HG03521 (cell line): ENCODE data around the gene GLI3.
"Not testable (repeated sequence)": the region's sequence is repeated elsewhere in the genome, so short reads cannot be mapped to it uniquely, and the experiment has no call there.

Source experiments
- ATAC-seq: cut with Tn5 transposase; IDR thresholded peaks from one replicate; pipeline ENCODE4 v1.9.1; 2021; ENCODE audit warnings: mild to moderate bottlenecking, moderate library complexity; ENCODE audit not compliant: unreplicated experiment

The GLI3 gene

DNA sequence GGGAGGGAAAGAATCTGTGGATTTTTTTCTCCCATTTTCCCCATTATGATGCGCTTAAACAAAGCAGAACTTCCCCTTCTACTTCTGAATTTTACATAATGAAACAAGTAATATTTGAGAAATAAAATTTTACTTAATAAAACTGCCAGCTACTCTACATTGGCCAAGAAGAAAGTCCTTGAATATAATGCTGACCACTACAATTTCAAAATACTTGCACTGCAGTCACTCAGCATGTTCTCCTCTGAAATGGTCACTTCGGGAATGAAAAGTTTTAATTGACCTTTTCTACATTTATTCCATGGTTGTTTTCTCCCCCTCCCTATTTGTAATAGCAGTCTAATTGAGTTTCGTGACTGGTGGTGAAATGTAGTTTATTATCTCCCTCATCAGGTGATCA, 23.9 kb downstream of the GLI3 start:
- no peak for ATAC-seq

DNA sequence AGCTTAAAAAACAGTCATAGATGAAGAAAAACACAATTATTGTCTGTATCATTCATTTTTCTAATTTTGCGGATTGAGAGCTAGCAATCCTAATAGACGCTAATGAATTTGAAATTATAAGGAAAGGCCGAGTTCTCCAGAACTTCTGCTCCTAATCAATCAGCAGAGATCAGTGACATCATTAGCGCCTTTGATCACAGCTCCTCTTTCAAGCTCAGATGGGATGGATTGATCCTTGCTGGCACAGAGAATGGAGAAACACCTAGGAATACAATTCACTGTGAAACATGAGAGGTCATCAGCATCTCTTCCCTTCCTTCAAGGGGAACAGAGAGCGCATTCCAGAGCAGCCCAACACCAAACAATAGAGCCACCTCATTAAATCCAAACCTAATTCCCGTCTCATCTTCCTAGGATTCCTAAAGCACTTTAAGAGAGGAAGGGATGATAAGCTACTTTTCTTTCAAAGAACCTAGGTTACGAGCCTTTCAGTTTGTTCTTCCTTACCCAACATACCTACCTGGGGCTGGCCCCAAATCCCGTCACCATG, 24.4 kb downstream of the GLI3 start:
- no peak for ATAC-seq

DNA sequence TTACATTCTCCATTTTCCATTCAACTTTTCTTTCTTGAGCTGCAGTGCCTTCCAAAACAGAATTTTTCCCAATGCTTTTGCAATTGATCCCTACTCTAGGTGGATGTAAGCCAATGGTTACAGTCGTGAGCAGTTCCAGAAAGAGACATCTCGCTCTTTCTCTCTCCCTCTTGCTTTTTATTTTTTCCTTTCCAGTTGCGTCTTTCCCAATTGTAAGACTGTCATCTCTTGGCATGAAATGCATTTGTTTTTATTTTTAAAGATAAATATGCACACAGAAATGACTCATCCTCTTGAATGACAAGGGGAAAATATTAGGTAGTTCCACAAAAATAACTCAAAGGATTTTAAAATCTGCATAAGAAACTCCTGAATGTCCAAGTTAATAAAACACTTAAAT, 25.1 kb downstream of the GLI3 start:
- no peak for ATAC-seq

DNA sequence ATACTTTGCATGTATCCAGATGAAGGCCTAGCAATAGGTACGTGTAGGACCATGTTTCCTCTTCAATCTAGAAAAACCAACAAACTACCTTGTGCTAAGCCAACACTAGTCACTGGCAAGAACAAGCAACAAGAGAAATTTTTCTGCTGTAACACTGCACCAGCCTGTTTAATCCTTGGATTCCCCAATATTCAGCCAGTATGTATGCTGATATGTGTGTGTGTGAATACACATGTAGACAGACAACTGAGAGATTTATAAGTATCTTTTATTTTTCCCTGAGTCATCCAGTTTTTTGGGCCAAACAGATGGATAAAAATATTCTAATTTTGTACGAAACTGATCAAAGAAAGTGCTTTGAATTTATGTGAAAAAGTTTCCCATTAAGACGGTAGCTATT, 26.2 kb downstream of the GLI3 start:
- ATAC-seq: no peak

DNA sequence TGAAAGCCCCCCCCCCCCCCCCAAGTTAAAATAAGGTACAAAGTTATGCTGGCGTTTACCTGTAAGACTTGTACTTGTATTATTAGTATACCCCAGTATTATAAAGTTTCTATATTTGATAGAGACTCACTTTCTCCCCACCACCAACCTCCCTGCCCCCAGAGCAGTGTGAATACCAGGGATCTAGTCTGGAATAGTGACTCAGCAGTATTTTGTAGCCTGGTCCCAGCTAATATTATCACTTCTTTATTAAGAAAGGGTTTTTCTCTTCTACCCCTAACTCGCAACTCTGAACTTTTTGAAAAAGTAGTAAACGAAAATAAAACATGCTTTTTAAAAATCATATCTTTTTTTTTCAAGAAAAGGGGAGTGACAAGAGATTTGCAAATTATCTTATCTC, 26.7 kb downstream of the GLI3 start:
- no peak for ATAC-seq

DNA sequence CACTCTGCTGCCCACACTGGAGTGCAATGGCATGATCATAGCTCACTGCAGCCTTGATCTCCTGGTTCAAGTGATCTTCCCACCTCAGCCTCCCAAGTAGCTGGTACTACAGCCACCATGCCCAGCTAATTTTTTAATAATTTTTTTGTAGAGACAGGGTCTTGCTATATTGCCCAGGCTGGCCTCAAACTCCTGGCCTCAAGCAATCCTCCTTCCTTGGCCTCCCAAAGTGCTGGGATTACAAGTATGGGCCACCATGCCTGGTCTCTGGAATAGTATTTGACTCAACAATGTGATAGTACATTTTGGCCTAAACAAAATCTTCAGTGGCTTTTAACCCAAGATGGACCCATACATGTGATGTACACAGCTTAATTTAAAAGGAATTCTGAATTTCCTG, 27.9 kb downstream of the GLI3 start:
- not testable (repeated sequence) for ATAC-seq

DNA sequence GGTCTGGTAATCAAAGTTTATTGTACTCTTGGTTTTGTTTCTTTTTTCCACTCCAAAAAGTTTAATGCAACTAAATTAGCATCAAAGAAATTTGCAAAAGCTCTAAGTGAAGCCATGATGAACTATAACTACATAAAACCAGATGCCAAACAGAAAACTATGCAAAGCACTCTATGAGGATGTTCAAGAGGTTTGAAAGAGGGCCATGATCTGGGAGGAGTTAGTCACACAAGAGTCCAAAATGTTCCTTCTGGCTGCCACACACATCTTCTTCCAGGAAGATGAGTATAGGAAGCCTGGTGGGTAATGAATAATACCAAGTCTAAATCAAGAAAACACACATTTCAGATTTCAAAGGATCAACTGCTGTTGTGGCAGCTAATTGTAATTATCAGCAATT, 28.4 kb downstream of the GLI3 start:
- ATAC-seq: no peak

DNA sequence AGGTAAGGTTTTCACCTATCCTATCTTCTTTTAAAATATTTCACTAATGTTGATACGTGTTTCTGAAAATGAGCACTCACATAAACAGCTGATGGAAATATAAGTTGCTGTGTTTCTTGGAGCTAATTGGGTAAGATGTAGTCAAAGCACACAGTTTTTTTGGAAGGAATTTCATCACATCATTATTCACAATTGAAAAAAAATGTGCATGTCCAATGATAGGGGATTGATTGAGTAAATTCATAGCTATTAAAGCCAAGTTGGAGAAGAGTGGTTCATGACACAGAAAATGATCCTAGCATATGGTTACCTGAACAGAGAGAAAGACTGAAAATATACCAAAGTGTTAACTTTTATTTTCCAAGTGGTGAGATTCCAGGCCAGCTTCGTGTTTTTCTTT, 29.6 kb downstream of the GLI3 start:
- no peak for ATAC-seq

DNA sequence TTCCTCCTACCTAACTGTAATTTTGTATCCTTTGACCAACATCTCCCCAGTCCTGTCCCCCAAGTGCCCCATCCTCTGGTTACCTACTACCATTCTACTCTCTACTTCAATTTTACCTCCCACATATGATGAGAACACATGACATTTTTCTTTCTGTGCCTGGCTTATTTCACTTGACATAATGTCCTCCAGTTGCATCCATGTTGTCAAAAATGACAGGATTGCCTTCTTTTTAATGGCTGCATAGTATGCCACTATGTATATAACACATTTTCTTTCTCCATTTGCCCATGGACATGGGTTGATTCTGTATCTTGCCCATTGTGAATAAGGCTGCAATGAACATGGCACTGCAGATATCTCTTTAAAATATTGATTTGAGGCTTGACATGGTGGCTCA, 33.7 kb downstream of the GLI3 start:
- no peak for ATAC-seq

DNA sequence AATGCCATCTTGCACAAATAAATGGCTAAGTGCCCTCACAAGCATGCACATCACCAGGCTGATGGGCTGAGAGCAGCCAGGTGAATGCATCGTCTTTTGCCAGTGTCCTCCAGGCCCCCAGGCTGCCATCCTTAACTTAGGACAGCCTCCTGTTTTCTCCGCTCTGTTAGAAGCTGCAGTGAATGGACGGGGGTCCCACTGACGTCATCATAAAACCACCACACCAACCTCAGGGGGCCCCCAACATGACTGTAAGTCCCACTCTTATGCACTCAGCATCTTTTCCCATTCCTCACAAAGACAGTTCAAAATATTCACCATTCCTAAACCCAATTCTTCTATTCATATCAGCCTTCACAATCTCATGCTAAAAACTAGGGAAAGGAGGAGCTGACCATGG, 34.4 kb downstream of the GLI3 start:
- no peak for ATAC-seq

DNA sequence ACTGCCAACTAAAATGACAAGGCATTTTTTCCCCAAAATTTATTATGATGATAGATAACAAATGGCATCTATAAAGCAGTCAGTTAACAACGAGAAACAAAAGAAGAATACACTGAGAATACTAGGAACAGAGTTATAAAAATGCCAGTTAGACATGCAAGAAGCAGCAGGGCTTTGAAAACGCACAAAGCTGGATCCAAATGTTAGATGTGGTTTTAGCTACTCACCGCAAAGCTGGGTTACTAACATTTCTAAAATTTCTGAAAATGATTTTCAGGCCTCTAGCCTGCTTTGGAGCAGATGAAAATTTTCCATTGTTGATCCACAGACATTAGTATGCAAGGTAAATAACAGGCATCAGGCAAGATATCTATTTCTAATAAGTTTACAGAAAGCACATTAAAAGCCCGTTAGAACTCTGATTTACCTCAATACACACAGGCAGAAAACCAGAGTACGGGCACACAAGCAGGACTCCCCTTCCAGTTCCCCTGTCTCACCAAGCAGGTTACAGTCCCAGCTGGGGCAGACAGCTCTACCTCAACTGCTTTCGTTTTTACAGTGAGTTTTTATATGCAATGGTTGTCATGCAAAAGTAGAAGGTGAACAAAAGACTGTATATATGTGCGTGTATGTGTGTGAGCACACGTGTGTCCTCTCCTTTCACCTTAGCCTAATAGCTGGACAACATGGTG, 37.9 kb downstream of the GLI3 start:
- no peak for ATAC-seq

DNA sequence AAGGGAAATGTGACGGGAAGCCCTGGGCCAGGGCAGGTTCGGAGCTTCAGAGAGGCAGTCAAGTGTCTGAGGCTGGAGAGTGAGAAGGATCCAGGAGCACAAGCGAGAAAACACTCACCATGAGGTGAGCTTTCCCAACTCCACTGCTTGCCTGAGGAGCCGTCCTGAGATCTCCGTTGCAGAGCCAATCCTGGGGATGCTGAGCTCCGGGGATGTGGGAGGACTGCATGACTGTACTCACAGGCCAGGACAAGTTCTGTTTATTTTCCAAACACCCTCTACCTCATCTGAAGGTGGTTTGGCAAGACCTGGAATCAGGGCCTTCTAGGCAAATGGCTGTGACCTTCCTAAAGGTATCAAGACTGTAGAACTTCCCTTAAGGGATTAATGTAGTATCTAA, 38.7 kb downstream of the GLI3 start:
- no peak for ATAC-seq

DNA sequence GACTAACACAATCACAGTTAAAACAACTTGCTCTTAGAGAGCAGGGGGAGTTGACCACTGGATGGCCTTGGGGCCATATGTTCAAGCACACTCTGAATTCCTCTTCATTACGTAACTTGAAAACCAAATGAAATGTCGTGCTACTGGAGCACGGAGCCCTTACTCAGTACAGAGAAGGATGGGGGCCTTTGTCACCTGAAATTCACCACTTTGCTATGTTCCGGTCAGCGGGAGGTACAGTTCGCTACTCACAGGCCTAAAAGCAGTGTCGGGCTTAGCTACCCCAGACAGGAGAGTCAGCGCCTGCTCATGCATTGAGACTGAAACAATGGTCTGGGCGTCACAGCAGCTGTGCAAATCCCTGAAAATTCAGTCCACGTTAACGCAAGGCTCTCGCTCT, 39.6 kb downstream of the GLI3 start:
- no peak for ATAC-seq

DNA sequence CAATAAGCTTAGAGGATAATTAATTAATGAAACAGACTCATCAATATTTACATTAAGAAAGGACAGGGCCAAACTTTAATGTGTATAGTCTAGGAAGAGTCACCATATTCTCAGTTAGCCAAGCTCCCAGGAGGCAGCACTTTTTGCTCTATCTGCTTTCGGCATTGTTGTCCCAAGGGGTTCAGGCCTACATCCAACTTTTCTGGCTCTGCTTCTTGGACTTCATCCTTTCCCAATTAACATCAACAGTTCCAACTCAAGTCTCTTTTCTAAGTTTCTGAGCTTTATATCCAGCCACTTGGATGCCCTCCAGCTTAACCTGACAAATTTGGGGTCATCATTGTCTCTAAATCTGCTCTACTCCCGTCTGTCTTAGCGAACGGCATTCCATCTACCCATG, 42.8 kb downstream of the GLI3 start:
- ATAC-seq: no peak

DNA sequence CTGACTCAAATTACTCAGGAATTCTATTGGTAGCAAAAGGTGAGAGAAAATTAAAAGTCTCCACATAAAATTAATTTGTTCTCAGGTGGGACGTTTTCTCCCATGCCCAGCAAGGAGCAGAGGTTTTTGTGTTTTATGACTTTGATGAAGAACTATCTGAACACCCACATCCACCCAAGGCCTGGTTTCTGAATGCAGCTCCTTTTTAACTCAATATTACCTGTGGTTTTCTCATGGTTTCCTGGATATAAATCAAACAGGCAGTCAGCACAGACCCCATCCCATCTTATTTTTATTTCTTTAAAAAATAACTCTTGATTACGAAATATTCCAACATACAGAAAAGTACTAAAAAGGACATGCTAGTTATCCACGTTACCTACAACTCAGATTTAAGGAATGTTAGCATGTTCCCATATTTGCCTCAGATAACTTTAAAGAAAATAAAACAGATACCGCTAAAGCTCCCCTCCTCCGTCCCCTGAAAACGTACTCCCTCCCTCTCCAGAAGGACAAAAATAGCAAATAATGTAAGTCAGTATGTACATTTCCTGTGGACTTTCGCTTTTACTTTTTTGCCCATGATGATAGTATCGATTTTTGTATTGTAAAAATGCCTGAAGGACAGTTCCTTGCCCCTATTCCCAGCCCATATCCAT, 43.4 kb downstream of the GLI3 start:
- ATAC-seq: no peak

DNA sequence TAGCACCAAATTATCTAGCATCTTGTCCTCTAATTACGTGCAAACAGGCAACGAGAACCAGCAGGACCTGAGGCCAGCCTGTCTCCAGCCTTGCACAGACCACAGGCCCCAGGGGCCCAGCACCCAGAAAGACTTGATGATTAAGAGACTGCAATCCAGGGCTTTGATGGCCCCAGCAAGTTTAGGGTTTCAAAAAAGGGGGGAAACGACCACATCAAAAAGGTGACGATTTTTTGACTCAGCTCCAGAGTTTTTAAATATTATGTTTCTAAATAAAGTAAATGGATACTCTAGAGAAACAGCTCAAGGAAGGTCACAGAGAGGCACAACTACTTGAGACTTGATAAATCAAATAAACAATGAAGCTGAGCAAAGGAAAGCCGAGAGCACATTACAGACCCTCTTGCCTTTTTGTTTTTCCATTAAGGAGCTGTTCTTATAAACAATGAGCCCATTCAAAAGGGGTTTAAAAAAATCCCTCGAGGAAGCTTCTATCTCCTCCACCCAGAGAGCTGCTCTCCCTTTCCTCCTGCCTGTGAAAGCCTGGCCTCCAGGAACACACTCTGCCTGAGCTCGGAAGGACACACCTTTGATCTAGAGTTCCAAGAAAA, 44.1 kb downstream of the GLI3 start:
- ATAC-seq: no peak

DNA sequence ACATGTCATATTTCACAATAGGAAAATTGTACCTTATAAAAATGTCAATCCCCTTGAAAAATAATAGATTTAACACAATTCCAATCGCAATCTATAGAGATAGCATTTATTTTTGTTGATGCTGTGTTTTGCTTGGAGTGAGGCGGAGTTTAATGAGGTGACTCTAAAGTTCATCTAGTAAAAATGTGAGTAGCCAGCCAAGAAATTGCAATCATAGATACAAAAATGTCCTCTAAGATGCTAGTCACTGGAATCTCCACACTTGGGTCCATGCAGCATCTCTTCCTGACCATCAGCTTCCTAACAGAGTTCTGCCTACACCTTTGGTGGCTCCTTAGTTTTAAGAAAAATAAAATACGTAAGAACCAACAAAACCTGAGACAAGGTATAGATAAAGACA, 44.9 kb downstream of the GLI3 start:
- no peak for ATAC-seq

DNA sequence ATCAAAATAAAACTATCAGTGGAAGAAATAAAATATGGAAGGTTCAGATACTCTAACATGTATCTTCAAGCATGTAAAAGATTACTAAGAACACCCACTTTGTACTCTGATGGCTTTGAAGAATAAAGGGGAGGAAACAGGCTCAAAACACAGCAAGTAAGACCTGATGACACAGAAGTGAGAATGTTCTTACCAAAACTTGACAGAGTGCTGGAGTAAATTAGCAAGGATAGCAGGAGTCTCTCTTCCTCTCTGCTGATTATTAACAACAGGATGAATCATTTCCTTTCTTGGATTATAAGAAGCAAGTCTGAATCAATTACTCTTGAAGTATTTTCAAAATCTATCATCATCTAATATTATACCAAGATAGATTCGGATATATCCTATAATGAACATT, 47.5 kb downstream of the GLI3 start:
- no peak for ATAC-seq

DNA sequence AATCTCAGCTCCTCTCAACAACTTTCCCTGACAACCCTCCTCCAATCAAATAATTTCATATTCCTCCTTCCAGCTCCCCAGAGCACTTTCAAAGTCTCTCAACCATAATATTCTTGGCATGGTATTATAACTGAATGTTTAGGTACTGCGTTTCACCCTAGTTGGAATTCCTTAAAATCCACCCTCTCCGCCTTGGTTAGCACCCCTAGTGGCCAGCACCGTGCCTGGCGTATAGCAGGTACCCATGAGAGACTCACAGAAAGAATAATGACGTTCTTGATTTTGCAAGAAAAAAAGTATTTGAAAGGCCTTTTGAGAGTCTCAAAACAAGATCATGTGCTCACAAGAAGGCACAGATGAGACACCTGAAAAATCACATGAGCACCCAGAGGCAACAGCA, 50.9 kb downstream of the GLI3 start:
- no peak for ATAC-seq

DNA sequence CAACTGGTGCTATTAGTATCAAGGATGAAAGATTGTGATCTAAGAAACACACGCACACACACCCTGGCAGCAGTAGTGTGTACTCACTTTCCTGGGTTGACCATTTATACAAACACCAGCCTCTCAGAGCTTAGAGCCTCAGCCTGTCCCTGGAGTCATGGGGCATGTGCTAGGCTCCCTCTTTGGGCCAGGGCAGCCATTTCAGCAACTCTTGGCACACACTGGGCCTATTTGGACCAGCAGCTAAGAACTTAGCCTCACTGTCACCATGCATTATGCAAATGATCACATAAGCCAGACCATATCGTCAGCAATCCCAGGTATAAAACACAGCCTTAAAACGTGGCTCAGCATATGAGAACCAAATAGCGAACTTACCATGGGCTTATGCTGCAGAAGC, 51.3 kb downstream of the GLI3 start:
- ATAC-seq: no peak

DNA sequence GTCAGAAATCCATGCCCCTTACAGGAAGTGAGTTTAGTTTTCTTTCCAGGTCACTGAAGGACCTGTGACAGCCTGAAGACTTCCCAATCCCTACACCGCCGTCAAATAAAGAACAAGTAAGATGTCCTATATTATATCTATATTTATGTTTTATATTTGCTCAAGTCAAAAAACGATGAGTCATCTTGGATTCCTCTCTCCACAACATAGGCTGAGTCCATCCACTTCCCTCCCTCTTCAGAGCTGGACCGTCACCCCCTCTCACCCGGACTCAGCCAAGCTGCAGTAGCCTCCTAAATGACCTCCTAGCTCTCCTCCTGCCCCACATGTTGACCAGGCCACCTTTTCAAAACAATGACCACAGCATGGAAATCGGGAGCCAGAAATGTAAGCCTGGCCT, 53.5 kb downstream of the GLI3 start:
- ATAC-seq: no peak

DNA sequence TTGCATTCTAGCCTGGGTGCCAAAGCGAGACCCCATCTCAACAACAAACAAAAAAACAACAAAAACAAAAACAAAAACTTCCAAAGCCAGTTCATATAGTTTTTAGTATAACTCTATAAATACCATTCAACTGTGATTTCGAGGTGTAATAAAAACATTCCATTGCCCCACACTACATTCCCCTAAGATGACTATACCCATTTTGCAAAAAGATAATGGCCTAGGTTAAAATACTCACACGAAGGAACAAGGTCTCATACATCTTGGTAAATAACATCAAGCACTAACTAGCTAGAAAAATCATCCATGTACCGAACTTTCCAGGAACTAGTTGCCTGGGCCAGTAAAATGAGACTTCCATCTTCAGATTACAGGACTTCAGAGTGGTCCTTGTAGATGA, 55.4 kb downstream of the GLI3 start:
- ATAC-seq: no peak
